ENCODE results near the gene METTL4.
A peak's percentile ranks its signal among the peaks of the same experiment; 100 is the strongest.

Gene METTL4

DNA sequence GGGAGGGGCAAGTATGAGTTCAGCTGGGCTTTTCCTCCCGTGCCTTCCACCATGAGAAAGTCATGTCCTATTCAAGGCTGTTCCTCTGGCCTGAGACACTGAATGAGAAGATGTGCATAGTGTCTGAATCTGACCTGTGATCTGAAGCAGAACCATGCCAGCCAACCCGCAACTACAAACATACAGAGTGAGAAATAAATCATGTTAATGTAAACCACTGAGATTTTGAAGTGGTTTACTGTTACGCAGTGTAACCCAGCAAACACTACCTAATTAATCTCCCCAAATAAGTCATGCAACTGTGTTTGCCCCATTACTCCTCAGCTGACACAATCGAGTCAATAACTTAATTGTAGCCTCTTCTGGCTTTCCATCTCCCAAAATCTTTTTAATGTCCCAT is 49.2 kb downstream of the METTL4 start:
- DNase-seq (ENCODE audit: low read depth in 2 of 3, low spot score in 1 of 3) = no peak

DNA sequence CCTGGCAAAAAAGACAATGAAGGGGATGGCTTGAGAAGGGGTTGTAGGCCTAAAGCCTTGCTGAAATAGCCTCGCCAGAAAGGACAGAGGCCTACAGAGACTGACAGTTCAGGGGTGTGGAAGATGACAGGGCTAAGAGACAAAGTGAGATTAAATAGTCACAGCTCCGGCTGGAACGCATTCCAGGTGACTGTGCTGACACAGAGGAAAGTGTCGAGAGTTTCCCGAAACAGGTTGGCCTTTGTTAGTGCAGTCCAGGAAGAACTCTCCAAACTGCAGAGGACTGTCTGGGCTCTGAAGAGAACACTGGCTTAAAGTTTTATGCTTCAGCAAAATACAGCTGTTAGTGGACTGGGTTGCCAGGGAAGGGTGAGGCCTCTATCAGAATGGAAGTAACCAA is 52.8 kb downstream of the METTL4 start:
- no peak for DNase-seq (ENCODE audit: low read depth in 2 of 3, low spot score in 1 of 3)

DNA sequence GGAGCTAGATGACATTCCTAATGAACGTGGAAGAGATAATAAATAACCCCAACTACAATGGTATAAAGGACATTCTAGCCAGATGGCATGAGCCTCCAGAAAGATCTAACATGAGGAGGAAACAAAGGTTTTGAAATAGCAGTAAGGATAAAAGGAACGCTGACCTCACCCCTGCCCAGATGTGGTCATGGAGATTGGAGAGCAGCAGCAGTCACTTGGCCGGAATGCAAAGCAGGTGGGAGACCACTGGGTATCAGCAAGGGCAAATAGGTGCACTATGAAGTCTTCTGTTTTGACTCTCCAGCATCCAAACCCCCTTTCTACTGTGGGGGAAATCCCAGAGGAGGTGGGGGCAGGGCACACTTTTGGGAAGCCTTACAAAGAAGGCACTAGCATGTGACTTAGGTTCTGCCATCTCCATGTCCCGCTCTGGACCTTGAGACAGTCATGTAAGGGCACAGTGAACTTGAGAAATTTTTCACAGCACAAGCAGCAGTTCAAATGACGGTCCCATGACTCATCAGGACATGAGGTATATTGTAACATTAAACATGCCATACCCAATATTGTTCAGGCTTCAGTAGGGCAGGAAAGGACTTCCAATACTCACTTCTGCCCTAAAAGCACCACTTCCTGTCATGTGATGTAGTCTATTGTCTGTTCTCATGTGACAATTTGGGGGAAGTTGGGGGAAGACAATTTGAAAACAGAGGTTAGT is 55.2 kb downstream of the METTL4 start:
- DNase-seq (ENCODE audit: low read depth in 2 of 3, low spot score in 1 of 3) = peak in 1 of 3 donors; percentile 5

DNA sequence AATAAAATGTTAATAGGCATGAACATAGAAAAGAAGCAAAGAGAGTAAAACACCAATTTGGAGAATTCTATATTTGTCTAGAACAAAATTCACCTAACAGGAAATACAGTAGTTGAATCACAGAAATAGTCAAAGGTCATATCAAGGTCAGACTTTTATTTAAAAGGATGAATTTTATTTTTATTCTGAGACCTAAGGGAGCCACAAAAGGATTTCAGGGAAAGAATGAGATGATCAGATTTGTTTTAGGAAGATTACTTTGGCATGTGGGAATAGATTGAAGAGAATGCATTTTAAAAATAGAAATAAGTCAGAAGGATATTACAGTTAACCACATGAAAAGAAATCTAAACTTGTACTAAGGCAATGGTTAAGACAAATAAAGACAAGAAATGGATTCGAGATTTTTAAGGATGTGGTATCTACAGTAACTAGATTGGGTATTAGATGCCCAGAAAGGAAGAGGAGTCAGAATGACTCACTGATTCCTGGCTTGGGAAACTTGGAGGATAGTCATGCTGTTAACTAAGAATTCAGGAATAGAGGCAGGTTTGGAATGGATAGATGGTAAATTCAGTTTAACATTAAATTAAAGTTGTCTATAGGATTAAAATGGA is 56.0 kb downstream of the METTL4 start:
- no peak for DNase-seq (ENCODE audit: low read depth in 2 of 3, low spot score in 1 of 3)

DNA sequence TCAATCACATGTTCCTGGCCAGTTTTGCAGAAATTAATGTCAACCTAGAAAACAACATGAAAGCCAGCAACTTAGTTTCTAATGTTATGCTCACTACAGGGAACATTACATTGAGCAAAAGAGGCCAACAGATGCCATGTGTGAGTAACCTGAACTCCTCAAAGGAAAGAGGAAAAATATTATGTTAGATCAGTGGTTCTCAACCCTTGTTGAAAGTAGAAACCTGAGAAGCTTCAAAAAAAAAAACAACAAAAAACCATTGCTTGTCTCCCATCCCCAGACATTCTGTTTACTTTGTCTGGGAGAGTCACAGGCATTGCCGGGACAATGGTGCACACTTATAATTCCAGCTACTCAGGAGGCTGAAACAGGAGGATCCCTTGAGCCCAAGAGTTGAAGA is 57.7 kb downstream of the METTL4 start:
- DNase-seq (ENCODE audit: low read depth in 2 of 3, low spot score in 1 of 3) = no peak

DNA sequence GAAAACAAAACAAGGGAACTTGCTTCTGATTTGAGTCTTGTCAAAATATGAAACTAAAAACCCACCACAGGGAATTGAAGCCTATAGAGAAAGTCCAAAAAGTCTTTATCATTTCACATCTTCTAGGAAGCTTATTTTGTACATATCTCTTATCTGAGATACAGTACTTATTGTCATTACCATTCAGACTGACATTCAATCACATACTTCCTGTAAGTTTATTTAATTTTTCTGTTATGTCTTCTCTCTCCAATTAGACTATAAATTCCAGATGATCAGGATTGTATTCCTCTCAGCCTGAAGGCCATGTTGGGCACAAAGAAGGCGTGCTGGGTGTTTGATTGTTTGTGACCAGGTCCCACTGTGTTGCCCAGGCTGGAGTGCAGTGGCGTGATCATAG is 59.2 kb downstream of the METTL4 start:
- DNase-seq (ENCODE audit: low read depth in 2 of 3, low spot score in 1 of 3) = no peak

DNA sequence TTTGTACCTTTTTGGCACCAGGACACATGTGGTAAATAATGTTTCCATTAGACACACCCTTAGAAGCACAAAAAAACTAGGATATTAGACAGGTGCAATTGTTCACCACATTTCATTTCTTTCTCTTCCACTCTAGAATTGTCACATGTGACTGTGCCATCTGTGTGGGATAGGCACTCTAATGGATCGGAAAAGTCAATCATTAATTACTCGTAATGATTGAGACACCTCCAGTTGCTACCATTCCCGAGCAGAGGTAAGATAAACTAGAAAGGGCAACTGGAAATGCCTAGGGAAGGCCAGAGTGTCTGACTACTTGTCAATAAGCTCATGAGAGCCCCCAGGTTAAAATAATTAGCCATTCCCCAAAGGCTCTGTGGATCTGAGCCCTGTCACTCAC is 59.9 kb downstream of the METTL4 start:
- DNase-seq (ENCODE audit: low read depth in 2 of 3, low spot score in 1 of 3) = no peak

DNA sequence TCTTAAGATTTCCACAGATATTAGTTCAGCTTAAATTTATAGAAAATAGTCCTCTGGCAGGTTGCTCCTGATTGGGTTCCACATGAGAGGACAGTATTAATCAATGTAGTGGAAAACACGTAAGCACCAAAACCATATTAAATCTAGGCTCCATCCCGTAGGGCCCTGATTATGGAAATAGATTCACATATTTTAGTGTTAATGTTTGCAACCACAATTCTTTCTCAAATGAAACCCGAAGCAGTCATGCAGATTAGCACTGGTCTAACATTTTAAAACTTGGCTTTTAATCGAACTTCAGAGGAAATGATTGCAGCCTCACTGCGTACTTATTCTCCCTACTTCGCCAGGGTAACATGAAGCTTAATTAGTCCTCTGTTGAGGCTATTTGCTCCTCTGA is 60.9 kb downstream of the METTL4 start:
- DNase-seq (ENCODE audit: low read depth in 2 of 3, low spot score in 1 of 3) = no peak

DNA sequence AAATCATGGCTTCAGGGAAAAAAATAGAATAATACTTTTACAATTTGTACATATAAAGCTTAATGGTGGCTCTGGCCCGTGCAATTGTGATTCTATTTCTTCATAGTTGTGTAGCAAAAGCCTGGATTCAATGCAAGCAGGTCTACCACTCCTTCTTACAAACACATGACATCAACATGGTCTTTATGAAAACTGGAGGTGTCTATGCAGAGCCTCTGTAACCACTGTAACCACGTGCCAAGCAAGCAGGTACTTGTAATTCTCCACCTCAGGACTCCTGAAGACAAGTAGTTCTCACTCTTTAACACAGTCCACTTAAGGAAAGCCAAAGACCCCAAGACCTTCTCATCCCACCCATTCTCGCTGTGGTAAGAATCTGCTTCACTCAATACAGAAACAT is 62.6 kb downstream of the METTL4 start:
- DNase-seq (ENCODE audit: low read depth in 2 of 3, low spot score in 1 of 3) = no peak

DNA sequence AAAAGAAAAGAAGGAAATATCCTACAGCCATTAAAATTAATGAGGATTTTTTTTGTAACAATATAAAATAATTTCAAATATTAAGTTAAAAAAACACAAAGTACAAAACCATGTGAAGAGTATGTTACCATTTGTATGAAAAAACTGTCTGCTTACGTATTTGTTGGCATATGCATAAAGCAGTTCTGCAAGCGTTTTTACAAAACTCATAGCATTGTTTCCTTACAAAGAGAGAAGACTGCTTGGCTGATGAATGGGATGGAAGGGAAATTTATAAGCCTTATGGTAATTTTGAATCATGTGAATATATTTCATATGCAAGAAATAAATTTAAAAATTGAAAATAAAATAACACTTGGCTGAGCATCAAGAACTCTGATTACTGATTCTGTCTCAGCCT is 63.1 kb downstream of the METTL4 start:
- DNase-seq (ENCODE audit: low read depth in 2 of 3, low spot score in 1 of 3) = no peak

DNA sequence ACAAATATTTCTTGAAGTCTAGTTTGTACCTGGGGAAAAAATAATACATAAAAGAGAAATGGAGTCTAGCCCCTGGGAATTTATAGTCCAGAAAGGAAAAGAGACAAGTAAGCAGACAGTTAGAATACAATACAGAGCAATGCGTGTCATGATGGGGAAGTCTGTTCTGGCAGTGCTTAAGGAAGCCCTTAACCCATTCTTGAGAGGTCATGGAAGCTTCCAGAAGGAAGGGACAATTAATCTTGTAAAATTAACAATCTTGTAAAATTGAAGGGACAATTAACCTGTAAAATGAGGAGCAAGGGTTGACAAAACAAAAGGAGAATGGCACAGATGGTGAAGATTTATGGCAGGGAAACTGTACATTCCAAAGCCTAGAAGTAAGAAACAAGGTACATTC is 66.7 kb downstream of the METTL4 start:
- no peak for DNase-seq (ENCODE audit: low read depth in 2 of 3, low spot score in 1 of 3)

DNA sequence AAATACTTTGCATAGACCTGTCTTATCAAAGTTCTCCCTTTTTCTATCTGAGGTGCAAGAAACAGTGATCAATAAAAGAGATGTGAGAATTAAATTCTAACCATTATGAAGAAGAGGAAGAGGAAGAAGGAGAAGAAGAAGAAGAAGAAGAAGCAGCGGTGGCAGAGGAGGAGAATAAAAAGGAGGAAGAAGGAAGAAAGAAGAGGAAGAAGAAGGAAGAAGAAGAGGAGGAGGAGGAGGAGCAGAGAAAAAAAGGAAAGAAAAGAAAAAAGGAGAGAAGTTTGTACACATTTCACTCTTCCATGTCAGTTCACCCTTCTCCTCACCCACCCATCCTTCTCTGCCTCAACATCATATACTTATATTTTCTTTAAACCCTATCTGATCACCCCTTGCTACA is 68.4 kb downstream of the METTL4 start:
- DNase-seq (ENCODE audit: low read depth in 2 of 3, low spot score in 1 of 3) = no peak

DNA sequence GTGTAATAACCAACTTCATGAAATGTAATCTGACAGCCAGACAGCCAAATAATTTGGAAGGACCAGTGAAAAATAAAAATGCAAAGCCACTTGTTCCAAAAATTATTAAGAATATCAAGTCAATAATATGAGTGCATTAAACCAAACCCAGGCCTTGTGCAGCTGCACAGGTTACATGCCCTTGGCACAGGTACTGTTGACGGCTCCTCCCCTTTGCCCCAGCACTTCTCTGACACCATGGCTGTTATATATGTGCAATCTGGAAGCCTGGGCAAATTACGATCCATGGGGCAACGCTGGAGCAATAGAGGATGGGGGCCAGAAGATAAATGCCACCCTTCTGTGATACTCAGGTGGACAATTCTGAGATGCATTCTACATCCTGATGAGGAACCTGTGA is 68.9 kb downstream of the METTL4 start:
- no peak for DNase-seq (ENCODE audit: low read depth in 2 of 3, low spot score in 1 of 3)

DNA sequence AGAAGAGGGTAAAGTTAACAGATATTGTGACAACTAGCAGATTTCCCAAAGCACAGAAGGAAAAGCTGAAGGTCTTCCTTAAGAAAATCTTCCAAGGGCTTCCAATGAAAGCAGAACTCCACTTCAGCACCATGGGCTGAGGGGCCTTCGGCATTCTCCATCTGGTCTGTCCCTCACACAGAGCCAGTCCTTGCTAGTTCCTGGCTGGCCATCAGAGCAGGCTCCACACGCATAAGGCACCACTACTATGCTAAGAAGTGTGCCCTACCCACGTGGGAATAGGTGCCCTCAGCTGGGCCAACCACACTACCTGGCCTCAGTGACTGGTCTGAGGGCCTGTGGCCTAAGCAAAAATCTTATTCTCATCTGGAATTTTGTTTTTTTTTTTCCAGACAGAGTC is 73.5 kb downstream of the METTL4 start:
- DNase-seq (ENCODE audit: low read depth in 2 of 3, low spot score in 1 of 3) = no peak

DNA sequence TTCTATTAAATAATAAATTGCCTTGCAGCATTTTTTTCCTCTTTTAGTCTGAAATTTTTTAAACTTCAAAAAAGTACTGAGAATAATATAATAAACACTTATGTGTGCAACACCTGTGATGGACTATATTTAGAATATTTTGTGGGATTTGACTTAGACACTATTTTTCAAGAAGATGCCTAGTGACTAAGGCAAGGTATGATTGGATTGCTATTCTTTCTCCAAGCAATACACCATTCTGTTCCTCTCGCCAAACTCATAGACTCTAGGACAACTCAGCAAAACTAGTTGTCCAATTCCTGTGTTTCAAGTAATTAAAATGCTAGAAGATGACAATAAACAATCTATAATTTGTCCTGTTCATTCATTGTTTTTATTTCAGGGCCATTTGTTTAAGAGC is 75.9 kb downstream of the METTL4 start:
- DNase-seq (ENCODE audit: low read depth in 2 of 3, low spot score in 1 of 3) = no peak

DNA sequence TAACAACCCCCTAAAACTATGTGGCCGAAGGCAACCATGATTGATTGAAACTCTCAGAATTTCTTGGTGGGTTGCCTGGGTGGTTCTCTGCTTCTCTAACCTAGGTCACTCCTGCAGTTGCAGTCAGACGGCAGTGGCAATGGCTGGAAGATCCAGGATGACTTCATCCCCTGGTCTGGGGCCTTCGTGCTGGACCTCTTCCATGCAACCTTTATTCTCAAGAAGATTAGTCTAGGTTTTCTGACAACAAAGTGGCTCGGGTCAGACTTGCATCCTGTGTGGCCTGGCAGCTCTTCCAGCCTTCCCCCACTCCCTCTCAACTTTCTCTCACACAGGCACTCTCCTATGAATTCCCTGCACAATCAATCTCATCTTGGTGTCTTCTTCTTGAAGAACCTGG is 76.4 kb downstream of the METTL4 start:
- DNase-seq (ENCODE audit: low read depth in 2 of 3, low spot score in 1 of 3) = no peak
